Bronchial epithelial cell (primary cell): Measurements from ENCODE around the gene ACP5. TPM values are rescaled to one million over a fixed set of nuclear protein-coding genes. Genes with fewer than 3 reads are reported as not detected.
A peak's percentile ranks its signal among the peaks of the same experiment; 100 is the strongest.

Source experiments
- DNase-seq: peaks from one replicate; pipeline ENCODE4 v3.0.0-alpha.2; 2010; ENCODE audit warnings: low read depth
- FAIRE-seq: peaks from 2 replicates; lab custom pipeline; 2011; peaks lifted over from hg19 to GRCh38; lab: Jason Lieb, UNC
- H3K27me3 ChIP-seq: 2 replicates; pipeline ENCODE4 v1.5.1; 2011; ENCODE audit warnings: low read length; ENCODE audit not compliant: control insufficient read depth, insufficient read depth
- H3K36me3 ChIP-seq: 2 replicates; pipeline ENCODE4 v1.5.1; 2011; ENCODE audit warnings: low read length; ENCODE audit not compliant: control insufficient read depth, insufficient read depth
- H3K4me3 ChIP-seq: 2 replicates; pipeline ENCODE4 v1.5.1; 2011; ENCODE audit warnings: mild to moderate bottlenecking, low read depth, low read length, control low read depth
- total RNA-seq: library from RNA; depleted of rRNA; stranded (reverse); fragments of >200 nt; gene quantifications from 2 replicates; pipeline ENCODE4 v1.2.1, GENCODE V29; 2014
- TF ChIP-seq, protein P1 (sequence below): IDR thresholded peaks from 2 replicates; pipeline ENCODE4 v1.5.1; 2011; ENCODE audit warnings: mild to moderate bottlenecking, moderate library complexity, low read length, control low read depth, inconsistent platforms; ENCODE audit not compliant: insufficient read depth, severe bottlenecking

ACP5 gene
- total RNA-seq, 1 donor from 2014 or later = 24.5 TPM

- no peak overlapping the region for H3K4me3 ChIP-seq
- FAIRE-seq = no peak
- H3K36me3 ChIP-seq = no peaks in the 10 kb centered on the region
- DNase-seq = no peak
- H3K27me3 ChIP-seq = no peaks in the 10 kb centered on the region
- TF ChIP-seq, protein P1, sequence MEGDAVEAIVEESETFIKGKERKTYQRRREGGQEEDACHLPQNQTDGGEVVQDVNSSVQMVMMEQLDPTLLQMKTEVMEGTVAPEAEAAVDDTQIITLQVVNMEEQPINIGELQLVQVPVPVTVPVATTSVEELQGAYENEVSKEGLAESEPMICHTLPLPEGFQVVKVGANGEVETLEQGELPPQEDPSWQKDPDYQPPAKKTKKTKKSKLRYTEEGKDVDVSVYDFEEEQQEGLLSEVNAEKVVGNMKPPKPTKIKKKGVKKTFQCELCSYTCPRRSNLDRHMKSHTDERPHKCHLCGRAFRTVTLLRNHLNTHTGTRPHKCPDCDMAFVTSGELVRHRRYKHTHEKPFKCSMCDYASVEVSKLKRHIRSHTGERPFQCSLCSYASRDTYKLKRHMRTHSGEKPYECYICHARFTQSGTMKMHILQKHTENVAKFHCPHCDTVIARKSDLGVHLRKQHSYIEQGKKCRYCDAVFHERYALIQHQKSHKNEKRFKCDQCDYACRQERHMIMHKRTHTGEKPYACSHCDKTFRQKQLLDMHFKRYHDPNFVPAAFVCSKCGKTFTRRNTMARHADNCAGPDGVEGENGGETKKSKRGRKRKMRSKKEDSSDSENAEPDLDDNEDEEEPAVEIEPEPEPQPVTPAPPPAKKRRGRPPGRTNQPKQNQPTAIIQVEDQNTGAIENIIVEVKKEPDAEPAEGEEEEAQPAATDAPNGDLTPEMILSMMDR = no peak
Observed at GRCh38 chr19:11586331-11586730, 8.9 kb upstream of the ACP5 start.

GRCh38 chr19:11581740-11582139, 4.3 kb upstream of the ACP5 start:
- H3K27me3 ChIP-seq = no peaks in the 10 kb centered on the region
- no peak overlapping the region for H3K4me3 ChIP-seq
- DNase-seq = no peak
- TF ChIP-seq, protein P1 = no peak
- no peak for FAIRE-seq
- H3K36me3 ChIP-seq = no peaks in the 10 kb centered on the region

DNA sequence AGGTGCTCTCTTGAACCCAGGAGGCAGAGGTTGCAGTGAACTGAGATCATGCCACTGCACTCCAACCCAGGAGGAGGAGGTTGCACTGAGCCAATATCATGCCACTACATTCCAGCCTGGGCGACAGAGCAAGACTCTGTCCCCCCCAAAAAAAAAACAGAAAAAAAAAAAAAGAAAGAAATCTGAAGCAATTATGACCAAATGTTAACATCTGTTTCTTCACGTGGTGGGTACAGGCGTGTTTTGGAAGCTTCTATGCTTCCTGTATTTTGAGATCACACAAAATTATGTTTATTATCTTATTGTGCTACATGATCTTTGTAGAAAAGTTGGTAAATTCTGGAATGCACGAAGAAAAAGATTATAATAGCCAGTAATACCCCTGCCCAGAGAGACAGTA, 2.7 kb upstream of the ACP5 start:
- TF ChIP-seq, protein P1 = no peak
- no peak for DNase-seq
- no peaks in the 10 kb centered on the region for H3K27me3 ChIP-seq
- H3K4me3 ChIP-seq = no peak overlapping the region
- H3K36me3 ChIP-seq = no peaks in the 10 kb centered on the region
- FAIRE-seq = no peak

DNA sequence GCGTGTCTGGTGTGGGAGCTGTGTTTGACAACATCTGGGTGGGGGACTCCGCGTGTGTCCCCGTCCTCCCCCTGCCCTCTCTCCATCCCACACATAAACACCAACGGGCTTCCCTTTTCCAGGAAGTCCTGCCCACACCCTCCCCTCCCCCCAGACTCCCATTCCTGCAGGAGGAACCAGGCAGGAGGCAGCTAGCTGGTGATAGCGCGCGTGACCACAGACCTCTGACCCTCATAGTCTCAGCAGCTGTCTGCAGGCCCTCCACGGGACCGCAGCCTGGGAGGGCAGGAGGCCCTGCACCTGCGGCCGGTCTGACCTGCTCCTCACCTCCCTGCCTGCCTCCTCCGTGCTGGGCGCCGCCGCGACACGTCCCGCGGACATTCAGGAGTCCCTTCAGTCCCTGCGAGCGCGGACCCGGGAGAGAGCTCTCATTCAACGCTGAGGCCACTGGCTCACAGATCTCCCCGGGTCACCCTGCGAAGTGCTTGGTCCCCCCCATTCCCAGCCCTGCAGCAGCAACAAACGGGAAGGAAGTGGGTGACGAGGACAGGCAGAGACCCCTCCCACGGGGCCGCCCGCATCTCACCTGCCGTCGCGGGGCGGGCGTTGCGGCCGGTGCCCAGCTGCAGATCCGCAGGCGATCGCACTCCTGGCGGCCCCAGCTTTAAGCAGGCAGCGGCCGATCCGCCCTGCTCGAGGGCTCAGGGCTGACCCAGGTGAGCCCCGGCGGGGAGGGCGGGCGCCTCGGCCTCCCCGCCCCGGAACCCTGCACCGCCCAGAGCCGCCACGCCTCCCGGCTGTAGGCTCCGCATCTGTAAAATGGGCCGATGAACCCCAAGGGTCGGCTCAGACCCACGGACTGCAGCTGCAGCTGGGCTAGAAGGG, 1.1 kb upstream of the ACP5 start:
- Histone ChIP-seq H3K36me3 (no peaks in the 10 kb centered on the region), H3K4me3 (peak overlapping the region; percentile 32), H3K27me3 (no peaks in the 10 kb centered on the region)
- FAIRE-seq (no peak), DNase-seq (no peak)
- TF ChIP-seq, protein P1 = no peak

DNA sequence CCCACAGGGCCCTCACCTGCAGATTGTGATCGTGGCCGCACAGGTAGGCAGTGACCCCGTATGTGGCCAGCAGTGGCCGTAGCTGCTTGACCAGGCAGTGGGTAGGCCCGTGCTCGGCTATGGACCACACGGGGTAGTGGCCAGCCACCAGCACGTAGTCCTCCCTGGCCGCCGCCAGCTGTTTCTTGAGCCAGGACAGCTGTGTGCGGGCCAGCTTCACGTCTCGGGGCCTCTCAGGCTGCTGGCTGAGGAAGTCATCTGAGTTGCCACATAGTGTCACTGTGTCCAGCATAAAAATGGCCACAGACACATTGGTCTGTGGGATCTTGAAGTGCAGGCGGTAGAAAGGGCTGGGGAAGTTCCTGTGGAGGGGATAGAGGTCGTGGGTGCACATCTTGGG, 1.2 kb downstream of the ACP5 start:
- no peak for DNase-seq

More for the DNA sequence above, 1.2 kb downstream of the ACP5 start:
- FAIRE-seq = no peak
- no peak overlapping the region for H3K4me3 ChIP-seq
- H3K36me3 ChIP-seq = no peaks in the 10 kb centered on the region
- TF ChIP-seq, protein P1 = no peak
- no peaks in the 10 kb centered on the region for H3K27me3 ChIP-seq
